HS-5 (cell line): ENCODE data around the gene AZI2.

ENCODE experiments used
- DNase-seq: peaks from one replicate; pipeline ENCODE4 v3.0.0-alpha.2; 2012; ENCODE audit warnings: low read depth

AZI2 gene

DNA sequence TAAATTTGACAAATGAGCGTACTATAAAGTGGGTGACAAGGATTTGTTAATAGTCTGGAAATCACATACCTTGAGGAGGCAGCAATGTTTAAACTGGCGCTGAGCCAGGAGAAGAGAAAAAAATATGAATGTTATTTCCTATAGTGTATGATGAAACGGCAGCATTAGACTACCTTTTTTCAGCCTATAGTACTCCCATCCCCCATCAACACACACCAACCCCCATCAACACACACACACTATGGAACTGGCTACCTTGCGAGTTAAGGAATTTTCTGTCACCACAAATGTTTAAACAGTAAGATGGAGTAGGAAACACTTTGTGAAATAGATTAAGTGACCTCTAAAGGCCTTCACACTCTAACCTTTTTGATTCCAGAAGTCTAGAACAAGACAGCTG lies 46.9 kb downstream of the AZI2 start:
- no peak for DNase-seq

DNA sequence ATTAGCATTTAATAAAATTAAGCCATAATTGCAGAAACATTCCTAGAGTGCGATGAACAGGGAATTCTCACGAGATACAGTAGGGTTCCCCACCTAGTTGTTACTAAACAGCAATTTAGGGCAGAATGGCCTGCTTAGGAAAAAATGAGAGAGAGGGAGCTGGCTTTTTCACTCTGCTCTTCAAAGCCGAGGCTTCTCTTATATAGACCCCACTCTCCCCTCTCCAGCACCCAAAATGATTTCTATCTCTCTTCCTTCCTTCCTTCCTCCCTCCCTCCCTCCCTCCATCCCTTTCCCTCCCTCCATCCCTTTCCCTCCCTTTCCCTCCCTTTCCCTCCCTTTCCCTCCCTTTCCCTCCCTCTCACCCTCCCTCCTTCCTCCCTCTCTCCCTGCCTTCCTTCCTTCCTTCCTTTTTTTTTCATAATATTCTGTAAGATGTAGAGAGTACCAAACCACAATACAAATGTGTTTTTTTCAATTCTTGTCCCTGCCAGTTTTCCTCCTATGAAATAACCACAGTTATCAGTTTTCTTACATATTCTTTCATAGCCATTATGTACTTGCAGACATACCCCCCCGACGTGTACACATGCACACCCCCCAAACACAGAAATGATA lies 48.2 kb downstream of the AZI2 start:
- no peak for DNase-seq

DNA sequence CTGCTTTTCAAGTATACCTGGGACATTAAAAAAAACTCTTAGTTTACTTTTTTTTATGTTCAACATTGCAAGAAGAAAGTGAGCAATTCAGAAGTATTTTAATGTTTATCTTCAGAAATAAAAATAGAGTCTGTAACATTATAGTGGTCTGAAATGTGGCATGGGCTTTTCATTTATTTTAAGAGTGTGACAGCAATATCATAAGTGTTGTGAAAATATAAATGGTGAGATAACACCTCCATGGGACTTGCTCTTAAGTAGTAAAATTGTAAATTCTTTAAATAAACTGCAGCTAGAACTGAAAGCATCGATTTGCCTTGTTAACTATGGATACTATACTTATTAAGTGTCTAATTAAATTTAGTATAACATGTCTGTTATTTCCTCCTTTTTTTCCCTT lies 48.9 kb downstream of the AZI2 start:
- no peak for DNase-seq

DNA sequence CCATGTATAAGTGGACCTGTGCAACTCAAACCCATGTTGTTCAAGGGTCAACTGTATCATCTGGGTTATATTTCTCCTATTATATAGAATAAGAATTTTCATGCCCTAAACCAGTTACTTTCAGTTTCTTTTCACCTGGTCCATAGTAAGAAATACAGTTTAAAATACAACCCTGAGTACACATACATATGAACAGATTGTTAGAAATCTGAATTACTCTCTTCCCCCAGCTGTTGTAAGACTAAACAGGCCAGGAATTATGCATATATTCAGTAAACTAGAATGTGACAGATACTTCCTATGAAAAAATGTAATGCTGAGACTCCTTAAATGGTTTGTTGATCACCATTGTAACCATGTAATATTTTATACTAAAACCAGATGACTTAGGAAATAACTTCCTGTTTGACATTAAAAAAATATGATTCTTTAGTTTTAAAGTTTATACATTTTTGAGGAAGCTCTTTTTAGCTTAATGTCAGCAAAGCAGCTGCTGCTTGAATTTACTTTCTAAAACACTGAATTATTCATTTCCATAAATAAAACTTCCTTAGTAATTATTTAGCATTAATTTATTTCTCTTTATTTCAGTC lies 52.6 kb downstream of the AZI2 start:
- DNase-seq = no peak

DNA sequence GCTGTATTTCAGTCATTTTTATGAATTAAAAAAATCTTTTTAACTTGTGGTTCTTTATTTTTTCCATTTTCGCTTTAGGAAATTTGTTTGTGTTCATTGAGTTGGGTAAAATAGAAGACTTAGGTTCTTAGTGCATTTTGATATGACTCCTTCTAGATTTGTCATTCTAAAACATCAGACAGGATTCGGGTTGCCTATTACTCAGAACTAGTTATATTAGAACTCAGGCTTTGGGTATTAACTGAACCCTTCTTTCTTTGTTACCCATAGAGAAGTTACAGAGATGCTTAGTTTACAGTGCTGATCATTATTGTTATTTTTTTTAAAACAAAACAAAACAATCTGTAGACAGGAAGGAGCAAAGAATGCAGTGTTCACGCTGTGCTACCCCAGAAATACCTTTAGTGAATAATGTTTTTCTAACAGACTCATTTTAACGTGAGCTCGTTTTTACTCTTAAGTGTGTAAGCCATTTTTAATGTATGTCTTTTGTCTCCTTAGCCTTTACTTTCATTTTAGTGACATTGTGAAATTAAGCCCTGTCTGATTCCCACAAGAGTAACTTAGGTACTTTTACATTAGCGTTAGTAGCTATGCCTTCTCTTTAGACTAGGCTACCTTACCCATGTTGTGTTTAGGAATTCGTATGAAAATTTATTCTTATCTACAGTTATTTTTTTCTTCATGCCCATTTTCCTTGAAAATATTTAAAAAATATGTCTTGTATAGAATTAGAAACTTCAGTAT lies 53.8 kb downstream of the AZI2 start:
- no peak for DNase-seq

DNA sequence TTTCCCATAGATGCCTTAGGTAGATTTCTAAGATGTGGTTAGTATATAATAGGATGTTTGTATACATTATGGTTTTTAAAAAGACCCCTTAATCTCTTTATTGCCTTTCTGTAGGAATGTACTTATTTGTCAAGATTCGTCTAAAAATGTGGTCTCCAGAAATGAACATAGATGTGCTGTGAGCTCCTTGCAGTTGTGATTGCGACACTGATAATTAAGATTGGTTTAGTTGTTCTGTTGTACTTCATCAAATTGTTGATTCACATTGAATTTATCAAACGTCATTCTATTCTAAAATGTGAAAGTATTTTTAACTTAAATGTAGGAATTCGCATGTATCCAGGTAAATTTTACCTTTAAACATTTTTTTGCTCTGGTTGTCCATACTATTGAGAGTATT lies 56.0 kb downstream of the AZI2 start:
- DNase-seq = no peak

DNA sequence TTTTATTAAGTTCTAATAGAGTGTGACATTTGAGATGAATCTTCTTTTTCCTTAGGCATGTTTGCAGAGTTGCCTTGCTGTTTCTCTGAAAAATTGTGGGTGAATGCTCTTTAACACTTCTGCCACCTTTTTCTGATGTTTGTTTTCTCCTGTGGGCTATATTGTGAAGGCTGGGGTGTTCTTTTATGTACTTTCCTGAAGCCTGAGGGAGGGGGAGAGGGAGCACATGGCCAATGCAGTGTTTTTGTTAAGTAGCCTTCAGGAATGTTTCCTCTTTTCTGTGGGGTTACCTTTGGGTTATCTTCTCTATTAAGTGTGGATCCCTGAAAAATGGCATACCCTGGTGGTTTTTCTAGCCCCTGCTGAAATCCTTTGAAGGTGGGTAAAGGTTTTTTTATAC lies 57.0 kb downstream of the AZI2 start:
- no peak for DNase-seq

DNA sequence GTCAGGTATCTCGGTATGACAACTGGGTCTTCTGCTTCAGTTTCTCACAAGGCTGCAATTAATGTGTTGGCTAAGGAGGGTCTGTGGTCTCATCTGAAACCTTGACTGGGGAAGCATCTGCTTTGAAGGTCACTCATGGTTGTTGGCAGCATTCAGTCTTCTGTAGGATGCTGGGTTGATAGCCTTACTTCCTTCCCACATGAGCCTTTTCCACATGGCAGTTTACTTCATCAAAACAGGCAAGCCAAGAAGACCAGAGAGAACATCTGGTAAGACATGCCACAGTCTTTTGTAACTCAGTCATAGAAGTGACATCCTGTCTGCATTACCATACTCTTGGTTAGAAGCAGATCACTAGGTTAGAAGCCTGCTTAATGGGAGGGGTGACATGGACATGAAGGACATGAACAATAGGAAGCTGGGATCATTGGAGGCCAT lies 57.7 kb downstream of the AZI2 start:
- DNase-seq = no peak

DNA sequence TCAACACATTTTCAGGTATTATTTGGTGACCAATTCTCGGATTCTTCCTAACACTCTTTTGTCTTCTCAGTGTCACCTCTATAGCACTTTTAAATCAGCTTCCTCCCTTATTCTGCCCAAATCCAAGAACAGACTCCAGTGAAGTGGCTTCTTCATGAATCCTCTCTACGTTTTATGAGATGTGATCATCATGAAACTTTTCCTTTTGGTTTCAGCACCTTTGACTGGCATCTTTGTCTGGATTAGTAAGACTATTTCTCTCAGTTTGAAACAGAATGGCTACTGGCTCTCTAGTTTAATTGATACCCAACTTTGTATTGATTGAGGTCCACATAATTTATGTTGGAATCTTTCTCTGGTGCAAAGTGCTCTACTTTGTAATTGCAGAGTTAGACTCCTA lies 61.6 kb downstream of the AZI2 start:
- DNase-seq = no peak

DNA sequence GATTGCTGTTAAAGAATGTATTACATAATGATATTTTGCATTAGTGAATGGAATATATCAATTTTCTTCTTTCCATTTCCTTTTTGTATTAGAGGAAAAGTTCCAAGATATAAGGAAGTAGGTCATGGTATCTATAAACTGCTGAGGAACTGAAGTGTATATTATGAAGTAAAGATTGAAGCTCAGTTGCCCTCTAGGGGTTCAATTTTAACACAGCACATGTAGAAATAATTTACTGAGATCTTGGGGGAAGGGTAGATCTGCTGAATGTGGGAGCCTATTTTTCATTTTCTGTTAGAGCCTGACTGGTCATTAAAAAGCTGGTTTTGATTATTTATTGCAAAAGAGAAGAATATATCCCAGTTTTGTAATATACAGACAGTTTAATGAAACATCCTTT lies 62.0 kb downstream of the AZI2 start:
- DNase-seq = no peak

DNA sequence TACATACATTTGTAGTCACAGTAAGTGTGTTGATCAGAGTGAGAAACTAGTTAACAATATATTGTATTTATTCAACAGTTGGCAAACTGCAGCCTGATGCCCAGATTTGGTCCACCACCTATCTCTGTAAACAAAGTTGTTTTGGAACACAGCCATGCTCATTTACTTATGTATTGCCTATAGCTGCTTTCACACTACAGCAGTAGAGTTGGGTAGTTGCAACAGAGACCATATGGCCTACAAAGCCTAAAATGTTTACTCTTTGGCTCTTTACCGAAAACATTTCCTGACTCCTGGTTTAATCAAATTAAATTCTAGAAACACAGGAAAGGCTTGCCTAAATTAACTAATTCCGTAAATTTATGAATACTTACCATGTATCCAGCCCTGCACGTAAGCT lies 67.8 kb downstream of the AZI2 start:
- DNase-seq = no peak

DNA sequence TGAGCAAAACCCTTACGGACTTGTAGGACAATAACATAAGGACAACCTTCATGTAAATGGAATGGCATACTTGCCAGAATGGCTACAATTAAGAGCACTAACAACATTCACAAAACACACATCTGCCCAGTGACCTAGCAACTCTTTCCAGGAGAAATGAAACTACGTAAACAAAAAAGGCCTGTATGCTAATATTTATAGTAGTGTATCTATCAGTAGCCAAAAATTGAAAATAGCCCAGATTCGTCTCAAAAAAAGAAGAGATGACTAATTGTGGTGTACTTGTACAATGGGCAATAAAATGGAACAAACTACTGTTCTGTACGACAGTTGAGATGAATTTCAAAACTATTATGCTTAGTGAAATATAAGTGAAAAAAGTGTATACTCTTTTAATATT lies 68.9 kb downstream of the AZI2 start:
- DNase-seq = no peak

DNA sequence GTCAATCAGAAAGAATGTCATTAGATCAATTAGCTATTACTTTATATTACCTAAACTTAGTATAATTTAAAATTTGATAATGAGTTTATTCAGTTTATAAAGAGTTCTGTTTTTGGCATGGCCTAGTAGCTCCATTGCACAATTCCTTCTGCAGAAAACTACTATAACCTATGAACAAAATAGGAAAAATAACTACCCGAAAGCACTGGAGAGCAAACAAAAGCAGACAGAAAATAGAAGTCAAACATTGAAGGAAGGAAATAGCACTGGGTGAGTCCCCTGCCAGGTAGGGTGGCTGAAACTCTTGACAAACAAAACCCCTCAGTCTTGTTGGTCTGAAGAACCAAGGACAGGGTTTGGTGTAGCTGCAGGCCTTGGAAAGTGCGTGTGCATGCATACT lies 69.7 kb downstream of the AZI2 start:
- no peak for DNase-seq

DNA sequence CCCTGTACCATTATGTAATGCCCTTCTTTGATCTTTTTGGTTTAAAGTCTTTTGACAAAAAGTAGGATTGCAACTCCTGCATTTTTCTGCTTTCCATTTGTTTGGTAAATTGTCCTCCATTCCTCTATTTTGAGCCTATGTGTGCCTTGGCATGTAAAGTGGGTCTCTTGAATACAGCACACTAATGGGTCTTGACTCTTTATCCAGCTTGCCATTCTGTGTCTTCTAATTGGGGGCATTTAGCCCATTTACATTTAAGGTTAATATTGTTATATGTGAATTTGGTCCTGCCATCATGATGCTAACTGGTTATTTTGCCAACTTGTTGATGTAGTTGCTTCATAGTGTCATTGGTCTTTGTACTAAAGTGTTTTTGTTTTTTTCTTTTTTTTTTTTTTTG lies 74.8 kb downstream of the AZI2 start:
- DNase-seq = no peak
